Amygdala (tissue), 56 donors: ENCODE data around the gene IFI44.
A peak's percentile ranks its signal among the peaks of the same experiment; 100 is the strongest.

Experiments used
- DNase-seq, 56 donors: peaks; one replicate each; lab custom pipeline; 2025; lab: John Stamatoyannopoulos, UW

IFI44 gene, protein sequence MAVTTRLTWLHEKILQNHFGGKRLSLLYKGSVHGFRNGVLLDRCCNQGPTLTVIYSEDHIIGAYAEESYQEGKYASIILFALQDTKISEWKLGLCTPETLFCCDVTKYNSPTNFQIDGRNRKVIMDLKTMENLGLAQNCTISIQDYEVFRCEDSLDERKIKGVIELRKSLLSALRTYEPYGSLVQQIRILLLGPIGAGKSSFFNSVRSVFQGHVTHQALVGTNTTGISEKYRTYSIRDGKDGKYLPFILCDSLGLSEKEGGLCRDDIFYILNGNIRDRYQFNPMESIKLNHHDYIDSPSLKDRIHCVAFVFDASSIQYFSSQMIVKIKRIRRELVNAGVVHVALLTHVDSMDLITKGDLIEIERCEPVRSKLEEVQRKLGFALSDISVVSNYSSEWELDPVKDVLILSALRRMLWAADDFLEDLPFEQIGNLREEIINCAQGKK

DNA sequence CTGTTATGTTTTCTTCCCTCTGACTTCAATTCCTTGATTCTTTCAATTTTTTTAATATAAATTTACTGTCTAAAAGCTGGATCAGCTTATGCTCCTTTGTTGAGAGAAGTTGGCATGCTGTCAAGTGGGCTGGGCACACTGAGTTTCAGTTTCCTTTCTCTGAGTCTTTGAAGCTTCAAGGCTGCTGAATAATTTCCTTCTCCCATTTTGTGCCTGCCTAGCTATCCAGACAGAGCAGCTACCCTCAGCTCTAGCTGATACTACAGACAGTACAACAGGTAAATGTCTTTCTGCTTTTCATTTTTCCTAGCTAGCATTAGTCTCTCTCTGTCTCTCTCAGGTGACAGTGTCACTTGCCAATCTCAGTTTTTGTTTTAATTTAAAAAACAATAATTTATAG is at the start of gene IFI44:
Gene IFI44 (plus strand): TSS at position 204 of the 400 bp plus-strand sequence. CDS start 365 bp downstream, outside the sequence.
- peak in 34 of 56 donors; percentile 2 to 82 (median 32) for DNase-seq

DNA sequence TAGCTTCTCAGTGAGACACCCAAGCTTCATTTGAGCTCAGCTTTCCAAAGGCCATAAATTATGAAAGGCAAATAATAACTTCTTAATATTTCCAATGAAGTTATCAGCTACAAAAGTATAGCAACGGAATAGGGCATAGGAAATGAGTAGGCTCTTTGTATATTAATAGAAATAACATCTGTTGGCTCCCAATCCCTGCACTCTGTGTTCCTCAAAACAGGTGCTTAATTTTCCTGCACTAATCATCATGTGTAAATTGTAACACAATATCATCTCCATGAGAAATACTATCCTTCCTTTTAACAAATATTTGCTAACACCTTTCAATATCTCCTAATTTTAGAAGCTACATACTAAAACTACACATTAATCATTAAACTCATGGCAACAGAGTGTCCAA is 48.6 kb upstream of the IFI44 start:
- DNase-seq = no peak

- DNase-seq = no peak
Measured at GRCh38 chr1:78603206-78603605, 46.4 kb upstream of the IFI44 start.

- no peak for DNase-seq
Measured at GRCh38 chr1:78604643-78605042, 45.0 kb upstream of the IFI44 start.

GRCh38 chr1:78606274-78606673 is 43.4 kb upstream of the IFI44 start:
- DNase-seq = no peak

- DNase-seq = no peak
Measured at GRCh38 chr1:78607334-78607927, 42.2 kb upstream of the IFI44 start.

DNA sequence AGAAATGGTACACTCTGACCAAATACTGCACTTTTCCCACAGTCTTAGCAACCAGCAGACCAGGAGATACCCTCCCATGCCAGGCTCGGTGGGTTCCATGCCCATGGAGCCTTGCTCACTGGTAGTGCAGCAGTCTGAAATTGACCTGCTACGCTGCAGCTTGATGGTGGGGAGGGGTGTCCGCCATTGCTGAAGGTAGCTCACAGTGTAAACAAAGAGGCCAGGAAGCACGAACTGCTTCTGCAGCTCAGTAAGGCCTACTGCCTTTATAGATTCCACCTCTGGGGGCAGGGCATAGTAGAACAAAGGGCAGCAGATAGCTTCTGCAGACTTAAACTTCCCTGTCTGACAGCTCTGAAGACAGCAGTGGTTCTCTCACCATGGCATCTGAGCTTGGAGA is 41.7 kb upstream of the IFI44 start:
- no peak for DNase-seq

GRCh38 chr1:78617615-78618026 is 32.0 kb upstream of the IFI44 start:
- DNase-seq = peak in 52 of 56 donors; percentile 6 to 86 (median 58)

- no peak for DNase-seq
Measured at GRCh38 chr1:78619032-78619431, 30.6 kb upstream of the IFI44 start.

DNA sequence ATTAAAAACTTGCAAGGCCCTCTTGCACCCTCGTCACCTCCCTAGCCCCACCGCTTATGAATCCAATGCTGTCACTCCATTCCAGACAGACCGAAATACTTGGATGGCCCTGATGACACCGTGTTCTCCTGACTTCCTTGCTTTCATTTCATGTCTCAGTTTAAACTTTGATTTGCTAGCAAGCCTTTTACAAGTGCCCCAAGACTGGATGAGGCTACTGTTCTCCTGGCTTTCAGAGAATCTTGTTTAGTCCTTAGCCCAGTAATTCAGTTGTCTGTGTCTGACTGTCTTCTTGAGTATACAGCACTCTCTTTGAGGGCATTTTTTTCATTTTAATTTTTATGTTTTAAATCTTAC is 30.2 kb upstream of the IFI44 start:
- DNase-seq = peak in 5 of 56 donors; percentile 2 to 26 (median 8)

GRCh38 chr1:78619803-78620579 is 29.6 kb upstream of the IFI44 start, which contains the start of gene IFI44L:
Gene IFI44L, plus strand, starts transcription at chr1:78620448. Its CDS starts 7,468 bp downstream, at chr1:78627916.
- DNase-seq = peak in 8 of 56 donors; percentile 1 to 37 (median 6)

GRCh38 chr1:78620666-78621065 is 29.0 kb upstream of the IFI44 start:
- DNase-seq = no peak

- DNase-seq = no peak
Measured at GRCh38 chr1:78622548-78622947, 27.1 kb upstream of the IFI44 start.

GRCh38 chr1:78624035-78624434 is 25.6 kb upstream of the IFI44 start:
- DNase-seq = no peak

GRCh38 chr1:78627321-78627720 is 22.3 kb upstream of the IFI44 start:
- DNase-seq = no peak

- no peak for DNase-seq
Measured at GRCh38 chr1:78630600-78630999, 19.0 kb upstream of the IFI44 start.

- DNase-seq = no peak
Measured at GRCh38 chr1:78633209-78633608, 16.4 kb upstream of the IFI44 start.

DNA sequence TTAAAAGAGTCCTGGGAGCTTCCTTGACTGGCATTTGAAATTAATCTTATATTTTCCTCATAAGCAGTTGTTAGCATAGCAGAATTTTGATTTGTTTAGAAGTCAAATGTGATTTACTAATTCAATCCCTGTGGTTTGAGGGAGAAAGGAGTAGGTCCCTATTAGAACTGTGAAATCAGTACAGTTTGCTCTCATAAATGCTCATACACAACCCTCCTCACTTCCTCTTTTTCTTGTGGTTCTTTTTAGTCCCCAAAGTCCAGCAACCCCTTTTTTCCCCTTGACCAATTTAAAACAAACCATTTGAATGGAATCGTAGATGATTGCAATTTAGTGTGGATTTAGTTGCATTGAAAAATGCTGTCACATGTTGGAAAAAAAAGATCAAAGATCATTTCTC is 9.2 kb upstream of the IFI44 start:
- DNase-seq = no peak

DNA sequence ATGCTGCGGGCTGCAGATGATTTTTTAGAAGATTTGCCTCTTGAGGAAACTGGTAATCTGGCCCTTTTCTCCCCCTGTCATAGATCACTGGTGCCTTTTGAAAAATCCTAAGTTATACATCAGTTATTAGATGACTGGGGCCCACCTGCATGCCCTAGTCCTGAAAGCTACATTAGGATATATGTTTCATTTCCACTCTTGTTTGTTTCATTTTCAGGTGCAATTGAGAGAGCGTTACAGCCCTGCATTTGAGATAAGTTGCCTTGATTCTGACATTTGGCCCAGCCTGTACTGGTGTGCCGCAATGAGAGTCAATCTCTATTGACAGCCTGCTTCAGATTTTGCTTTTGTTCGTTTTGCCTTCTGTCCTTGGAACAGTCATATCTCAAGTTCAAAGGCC is 8.1 kb upstream of the IFI44 start:
- DNase-seq = no peak

DNA sequence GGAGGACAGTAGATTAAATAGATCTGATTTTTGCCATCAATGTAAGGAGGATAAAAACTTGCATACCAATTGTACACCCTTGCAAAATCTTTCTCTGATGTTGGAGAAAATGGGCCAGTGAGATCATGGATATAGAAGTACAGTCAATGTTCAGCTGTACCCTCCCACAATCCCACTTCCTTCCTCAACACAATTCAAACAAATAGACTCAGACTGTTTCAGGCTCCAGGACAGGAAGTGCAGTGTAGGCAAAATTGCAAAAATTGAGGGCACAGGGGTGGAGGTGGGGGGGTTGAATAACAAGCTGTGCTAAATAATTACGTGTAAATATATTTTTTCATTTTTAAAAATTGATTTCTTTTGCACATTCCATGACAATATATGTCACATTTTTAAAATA is 3.9 kb upstream of the IFI44 start:
- DNase-seq = no peak

GRCh38 chr1:78647238-78647637 is 2.4 kb upstream of the IFI44 start:
- no peak for DNase-seq
